ENCODE measurements around the gene HOXD3.

Gene HOXD3

DNA sequence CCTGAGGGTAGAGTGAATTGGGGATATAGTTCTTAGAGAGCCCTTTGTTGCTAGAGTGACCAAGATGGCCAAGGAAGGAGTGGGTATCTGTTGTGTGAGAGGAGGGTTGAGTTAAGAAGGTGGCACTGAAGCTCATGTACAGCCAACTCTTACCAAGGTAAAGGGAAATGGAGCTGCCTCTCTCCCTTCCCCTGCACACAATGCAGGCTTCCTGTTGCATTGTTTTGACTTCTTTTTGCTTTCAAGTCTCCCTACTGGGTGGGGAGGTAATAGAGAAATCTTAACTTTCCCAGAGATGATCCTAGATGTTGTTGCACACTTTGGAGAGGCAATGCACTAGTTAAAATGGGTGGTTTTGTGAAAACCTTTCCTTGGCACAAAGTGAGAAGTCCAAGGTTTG is 55.2 kb downstream of the HOXD3 start:
- no peak for DNase-seq (ENCODE audit: low read depth)

DNA sequence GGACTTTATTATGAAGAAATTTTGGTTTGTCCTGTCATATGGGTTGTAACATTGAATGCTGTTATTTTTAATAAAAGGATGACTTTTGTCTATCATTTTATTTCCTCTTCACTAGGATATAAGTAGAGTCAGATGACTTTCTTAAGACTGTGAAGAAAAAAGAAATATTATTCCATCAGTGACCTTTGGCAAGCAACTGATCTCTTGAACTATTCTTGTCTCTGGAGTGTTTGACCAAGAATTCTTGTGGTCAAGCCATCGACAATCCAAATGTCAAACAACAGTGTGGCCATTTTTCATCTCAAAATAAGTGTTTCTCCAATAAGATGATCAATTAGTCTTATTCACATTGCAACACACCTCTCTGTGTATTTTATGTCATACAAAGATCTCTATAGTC is 56.3 kb downstream of the HOXD3 start:
- DNase-seq (ENCODE audit: low read depth) = no peak
